Esophagus muscularis mucosa (tissue), 4 donors: ENCODE measurements around the gene ATP11A. TPM values are rescaled to one million over a fixed set of nuclear protein-coding genes. Genes with fewer than 3 reads are reported as not detected.

ENCODE experiments used
- DNase-seq: peaks from one replicate; pipeline ENCODE4 v3.0.0-alpha.2; 2017; ENCODE audit errors: extremely low spot score
- H3K27ac ChIP-seq, 4 donors: fragments of 200-600 bp; sonication (generic); replicated peaks in 1 of 4; 1 replicate in 3 of 4; 2 replicates in 1 of 4; pipeline ENCODE4 v1.5.1; 2016 to 2019; ENCODE audit warnings: mild to moderate bottlenecking in 1 of 4
- H3K27me3 ChIP-seq, 4 donors: fragments of 200-600 bp; sonication (generic); one replicate each; pipeline versions ENCODE4 v1.5.1 to v1.6.0; 2016 to 2019
- H3K36me3 ChIP-seq, 4 donors: fragments of 200-600 bp; sonication (generic); one replicate each; pipeline ENCODE4 v1.5.1; 2016 to 2019
- H3K4me1 ChIP-seq, 4 donors: fragments of 200-600 bp; sonication (generic); one replicate each; pipeline ENCODE4 v1.5.1; 2016 to 2019
- H3K4me3 ChIP-seq, 4 donors: fragments of 200-600 bp; sonication (generic); 1 replicate in 2 of 4; 2 replicates in 2 of 4; pipeline ENCODE4 v1.5.1; 2016 to 2019; ENCODE audit warnings: mild to moderate bottlenecking in 4 of 4, moderate library complexity in 1 of 4
- H3K9me3 ChIP-seq, 4 donors: fragments of 200-600 bp; sonication (generic); 1 replicate in 3 of 4; 2 replicates in 1 of 4; pipeline ENCODE4 v1.5.1; 2016 to 2019
- CTCF ChIP-seq, 3 experiments: fragments of 200-600 bp in 2 of 3; fragments of 450-650 bp in 1 of 3; sonication (generic) in 2 of 3; IDR thresholded peaks; one replicate each; pipeline ENCODE4 v1.5.1; 2017 to 2019; ENCODE audit warnings: antibody characterized with exemption in 3 of 3, mild to moderate bottlenecking in 2 of 3, moderate library complexity in 1 of 3
- EP300 ChIP-seq: sonication (generic); formaldehyde crosslinking; IDR thresholded peaks from one replicate; pipeline ENCODE4 v1.6.1; 2017; ENCODE audit warnings: antibody characterized with exemption
- POLR2A ChIP-seq: fragments of 450-650 bp; IDR thresholded peaks from one replicate; pipeline ENCODE4 v1.6.1; 2017; ENCODE audit warnings: antibody characterized with exemption, moderate library complexity, mild to moderate bottlenecking, low read depth
- POLR2AphosphoS5 ChIP-seq, 2 donors: sonication (generic); formaldehyde crosslinking; IDR thresholded peaks; one replicate each; pipeline ENCODE4 v1.6.1; 2017; ENCODE audit warnings: antibody characterized with exemption in 2 of 2
- WGBS: methylation state at CpG from one replicate; pipeline ENCODE4 v1.1.5; 2018; 5-methylcytosine and 5-hydroxymethylcytosine counted together
- intact Hi-C: fragments of 100-400 bp; cut with DNase I; formaldehyde crosslinking; loops from one replicate; pipeline ENCODE4 v1.15.1; 2023
- total RNA-seq, 4 donors: library from RNA; depleted of rRNA; stranded (reverse); fragments of >200 nt; gene quantifications; one replicate each; pipeline versions ENCODE4 v1.1.0 to v1.2.1, GENCODE V29; 2016

Gene ATP11A
- total RNA-seq, 4 donors from 2014 or later: 11.2 to 27.8 (median 14.3) TPM

DNA sequence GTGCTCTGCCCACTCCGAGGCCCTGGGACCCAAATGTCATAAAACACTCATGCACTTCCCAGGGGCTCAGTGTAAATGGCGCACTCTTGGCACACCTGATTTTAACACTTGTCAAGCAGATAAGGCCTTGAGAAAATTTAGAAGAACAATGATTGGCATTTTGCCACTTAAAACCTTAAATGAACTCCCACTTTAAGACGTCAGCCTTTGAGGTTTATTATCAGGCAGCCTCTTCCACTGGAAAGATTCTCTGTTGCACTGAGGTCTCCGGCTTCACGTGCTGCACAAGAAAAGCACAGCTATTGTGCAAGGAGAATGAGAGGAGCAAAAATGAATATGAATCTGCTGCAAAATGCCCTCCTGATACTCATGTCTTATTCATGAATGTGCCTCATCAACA is 38.5 kb upstream of the ATP11A start:
- Histone ChIP-seq H3K27ac (no peak overlapping the region), H3K4me1 (peaks cover 0 to 22% (median 12%) of the 10 kb centered on the region in 4 donors), H3K36me3 (no peaks in the 10 kb centered on the region), H3K4me3 (no peak overlapping the region), H3K27me3 (no peaks in the 10 kb centered on the region), H3K9me3 (no peaks in the 10 kb centered on the region)
- TF ChIP-seq POLR2A: no peak
- no peak for TF ChIP-seq EP300
- no peak for TF ChIP-seq POLR2AphosphoS5 (IDR thresholded peaks at IDR 0.05)
- TF ChIP-seq CTCF (IDR thresholded peaks at IDR 0.05): no peak
- DNase-seq: no peak
- intact Hi-C loops: no loop called here
- 63% methylated on average over 5 of the region's 5 CpGs for WGBS

DNA sequence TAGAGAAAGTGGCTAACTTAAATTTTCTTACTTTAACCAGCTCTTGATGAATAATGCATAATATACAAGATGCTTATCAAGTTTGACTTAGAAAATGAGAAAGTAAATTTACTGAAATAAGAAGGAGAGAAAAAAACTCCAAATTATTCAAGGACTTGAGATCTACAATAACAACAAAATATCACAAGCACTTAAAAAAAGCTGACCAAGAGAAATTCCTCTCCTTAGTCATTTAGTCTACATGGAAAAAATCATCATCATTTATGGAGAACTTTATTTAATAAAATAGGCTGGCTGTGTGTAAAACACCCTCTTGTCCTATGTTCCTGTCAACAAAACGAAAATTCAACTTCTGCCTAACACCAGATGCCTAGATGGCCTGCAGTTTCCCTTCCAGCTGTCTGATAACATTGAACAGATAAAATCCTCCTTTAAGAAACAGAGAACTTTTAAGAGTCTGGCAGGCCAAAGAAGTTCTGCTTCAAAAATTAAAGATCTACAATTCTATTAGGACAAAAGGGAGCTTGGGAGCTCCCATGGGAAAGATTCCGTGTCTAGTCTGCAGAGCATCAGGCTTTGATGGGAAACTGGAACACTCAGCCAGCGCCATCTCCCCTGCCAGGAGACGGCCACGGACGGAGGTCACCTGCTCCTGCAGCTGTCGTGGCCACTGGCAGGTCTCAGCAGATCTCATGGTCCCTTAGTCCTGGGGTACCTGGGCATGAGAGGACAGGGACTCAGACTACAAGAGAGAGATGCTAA is 37.9 kb upstream of the ATP11A start:
- no peak overlapping the region for H3K4me3 ChIP-seq
- peaks cover 0 to 22% (median 12%) of the 10 kb centered on the region in 4 donors for H3K4me1 ChIP-seq
- no peaks in the 10 kb centered on the region for H3K9me3 ChIP-seq
- 31% methylated on average over 7 of the region's 7 CpGs for WGBS
- intact Hi-C loops: no loop called here
- H3K36me3 ChIP-seq: no peaks in the 10 kb centered on the region
- H3K27me3 ChIP-seq: no peaks in the 10 kb centered on the region
- TF ChIP-seq CTCF (IDR thresholded peaks at IDR 0.05): no peak
- peak in 1 of 2 donors; percentile 17 for TF ChIP-seq POLR2AphosphoS5 (IDR thresholded peaks at IDR 0.05)
- no peak for DNase-seq
- H3K27ac ChIP-seq: peak overlapping the region in 2 of 4 donors; percentile 30 to 39

DNA sequence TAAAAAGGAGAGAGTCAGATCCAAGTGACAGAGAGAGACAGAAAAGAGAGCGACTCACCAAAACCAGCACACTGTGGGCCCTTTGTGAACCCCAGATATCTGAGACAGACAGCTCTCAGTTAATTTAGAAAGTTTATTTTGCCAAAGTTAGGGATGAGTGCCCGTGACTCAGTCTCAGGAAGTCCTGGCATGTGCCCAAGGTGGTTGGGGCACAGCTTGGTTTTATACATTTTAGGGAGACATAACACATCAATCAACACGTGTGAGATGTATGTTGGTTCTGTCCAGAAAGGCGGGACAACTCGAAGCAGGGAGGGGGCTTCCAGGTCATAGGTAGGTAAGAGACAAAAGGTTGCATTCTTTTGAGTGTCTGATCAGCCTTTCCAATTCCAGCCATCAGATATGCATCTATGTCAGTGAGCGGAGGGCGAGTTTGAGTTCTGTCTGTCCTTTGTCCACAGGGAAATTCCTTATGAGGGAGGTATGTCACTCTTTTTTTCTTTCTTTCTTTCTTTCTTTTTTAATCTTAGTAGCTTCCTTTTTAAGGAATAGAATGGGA is 37.2 kb upstream of the ATP11A start:
- Histone ChIP-seq H3K27ac (peak overlapping the region in 2 of 4 donors; percentile 30 to 39), H3K4me3 (no peak overlapping the region), H3K27me3 (no peaks in the 10 kb centered on the region), H3K4me1 (peaks cover 0 to 22% (median 12%) of the 10 kb centered on the region in 4 donors), H3K36me3 (no peaks in the 10 kb centered on the region), H3K9me3 (no peaks in the 10 kb centered on the region)
- DNase-seq: no peak
- no peak for TF ChIP-seq EP300
- no peak for TF ChIP-seq CTCF (IDR thresholded peaks at IDR 0.05)
- no peak for TF ChIP-seq POLR2A
- no peak for TF ChIP-seq POLR2AphosphoS5 (IDR thresholded peaks at IDR 0.05)
- WGBS: 62% methylated on average over 7 of the region's 7 CpGs
- intact Hi-C loops: no loop called here

GRCh38 chr13:112653071-112653470 is 36.8 kb upstream of the ATP11A start:
- no peak for TF ChIP-seq CTCF (IDR thresholded peaks at IDR 0.05)
- TF ChIP-seq POLR2A: no peak
- no peak for TF ChIP-seq EP300
- no peak for TF ChIP-seq POLR2AphosphoS5 (IDR thresholded peaks at IDR 0.05)
- intact Hi-C loops: no loop called here
- 12% methylated on average over 3 of the region's 3 CpGs for WGBS
- no peak for DNase-seq
- peaks cover 0 to 22% (median 13%) of the 10 kb centered on the region in 4 donors for H3K4me1 ChIP-seq
- H3K27ac ChIP-seq: peak overlapping the region in 2 of 4 donors; percentile 30 to 39
- H3K36me3 ChIP-seq: no peaks in the 10 kb centered on the region
- no peaks in the 10 kb centered on the region for H3K9me3 ChIP-seq
- no peak overlapping the region for H3K4me3 ChIP-seq
- no peaks in the 10 kb centered on the region for H3K27me3 ChIP-seq
